ENCODE measurements around the gene TBC1D9B. TPM values are rescaled to one million over a fixed set of nuclear protein-coding genes. Genes with fewer than 3 reads are reported as not detected.
A peak's percentile ranks its signal among the peaks of the same experiment; 100 is the strongest.

Gene TBC1D9B
- total and polyA plus RNA-seq, 9 of the 15 experiments (the other 6 are each of a cell fraction or from before 2014, with no cell fraction given), result 2.9 to 59.1 (median 33.5) TPM

DNA sequence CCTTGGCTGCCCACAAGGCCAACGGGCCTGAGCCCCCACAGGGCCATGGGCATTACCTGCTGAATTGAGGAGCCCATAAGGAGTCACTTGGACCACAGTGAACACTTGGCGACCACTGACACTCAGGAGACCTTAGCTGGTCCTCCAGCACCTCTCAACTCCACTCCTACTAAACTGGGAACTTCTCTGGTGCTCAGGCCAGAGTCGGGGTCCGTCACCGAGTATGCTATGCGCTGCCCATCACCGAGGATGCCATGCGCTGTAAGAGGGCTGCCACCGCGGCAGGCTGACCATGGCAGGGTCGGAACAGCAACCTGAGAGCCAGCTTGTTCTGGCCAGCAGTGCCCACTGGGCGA is 87.6 kb downstream of the TBC1D9B start (continued):
- no peak for TF ChIP-seq HOXB6 (CRISPR knock-in tag; IDR thresholded peaks at IDR 0.05; ENCODE audit: borderline replicate concordance)
- 0 out of 2 replicates have a peak, but pooled peaks have one; percentile 11 for TF ChIP-seq BCL6 (CRISPR knock-in tag; IDR thresholded peaks at IDR 0.05)
- TF ChIP-seq MECOM (CRISPR knock-in tag; IDR thresholded peaks at IDR 0.05), result 0 out of 2 replicates have a peak, but pooled peaks have one; percentile 57
- 0 out of 2 replicates have a peak, but pooled peaks have one; percentile 16 for TF ChIP-seq RREB1 (CRISPR knock-in tag; IDR thresholded peaks at IDR 0.05)
- TF ChIP-seq NCOA2 (IDR thresholded peaks at IDR 0.05; ENCODE audit: partially characterized antibody in 2 of 2), result no peak
- TF ChIP-seq MAZ (CRISPR knock-in tag; conservative IDR thresholded peaks at IDR 0.05 in 1 of 2, IDR thresholded peaks at IDR 0.05 in 1 of 2), result no peak
- no peak for TF ChIP-seq CBX1 (IDR thresholded peaks at IDR 0.05; ENCODE audit: low read depth)
- TF ChIP-seq KLF10 (CRISPR knock-in tag; IDR thresholded peaks at IDR 0.05), result no peak
- TF ChIP-seq SMC3 (conservative IDR thresholded peaks at IDR 0.05; ENCODE audit: insufficient read depth, low read depth, low read length), result no peak
- TF ChIP-seq TAF7 (tag; IDR thresholded peaks at IDR 0.05), result no peak
- no peak for TF ChIP-seq FOS (IDR thresholded peaks at IDR 0.05; ENCODE audit: extremely low read depth, insufficient read length)
- no peak for TF ChIP-seq CBFA2T2 (conservative IDR thresholded peaks at IDR 0.05)

All from K562 (cell line).